Effector CD4-positive, alpha-beta T cell (primary cell): Measurements from ENCODE around the gene MCM5.
A peak's percentile ranks its signal among the peaks of the same experiment; 100 is the strongest.
"Not testable (repeated sequence)": the region's sequence is repeated elsewhere in the genome, so short reads cannot be mapped to it uniquely, and the experiment has no call there.

Experiments used
- DNase-seq: peaks from one replicate; pipeline ENCODE4 v3.0.0-alpha.2; 2020
- total RNA-seq: gene quantifications from one replicate; lab custom pipeline; 2026; lab: John Stamatoyannopoulos, UW

Gene MCM5
- 61.2 reads per million, percentile 73 among the genes with 10 or more reads in this experiment for total RNA-seq

GRCh38 chr22:35399678-35400500, at the start of gene MCM5:
TSS of gene MCM5 (plus strand) at chr22:35400140. CDS start at chr22:35400439, 299 bp downstream.
- DNase-seq: peak; percentile 97

GRCh38 chr22:35350539-35351503, 49.1 kb upstream of the MCM5 start:
- peak; percentile 78 for DNase-seq

- DNase-seq: no peak
Measured at GRCh38 chr22:35352214-35353111, 47.5 kb upstream of the MCM5 start.

- DNase-seq: no peak
Measured at GRCh38 chr22:35353318-35353717, 46.6 kb upstream of the MCM5 start.

- no peak for DNase-seq
Measured at GRCh38 chr22:35354068-35354467, 45.9 kb upstream of the MCM5 start.

GRCh38 chr22:35357883-35358621, 41.9 kb upstream of the MCM5 start:
- no peak for DNase-seq

- DNase-seq: no peak
Measured at GRCh38 chr22:35359380-35360065, 40.4 kb upstream of the MCM5 start.

GRCh38 chr22:35361001-35361558, 38.9 kb upstream of the MCM5 start:
- DNase-seq: no peak

GRCh38 chr22:35363566-35364086, 36.3 kb upstream of the MCM5 start:
- DNase-seq: no peak

- not testable (repeated sequence) for DNase-seq
Measured at GRCh38 chr22:35364230-35364629, 35.7 kb upstream of the MCM5 start.

- no peak for DNase-seq
Measured at GRCh38 chr22:35367331-35367886, 32.5 kb upstream of the MCM5 start.

GRCh38 chr22:35368386-35368785, 31.6 kb upstream of the MCM5 start:
- no peak for DNase-seq

- DNase-seq: no peak
Measured at GRCh38 chr22:35369996-35370395, 29.9 kb upstream of the MCM5 start.

- DNase-seq: no peak
Measured at GRCh38 chr22:35373781-35374180, 26.2 kb upstream of the MCM5 start.

- DNase-seq: no peak
Measured at GRCh38 chr22:35375031-35375430, 24.9 kb upstream of the MCM5 start.

GRCh38 chr22:35375526-35375925, 24.4 kb upstream of the MCM5 start:
- no peak for DNase-seq

GRCh38 chr22:35376728-35377472, 23.0 kb upstream of the MCM5 start:
- no peak for DNase-seq

- no peak for DNase-seq
Measured at GRCh38 chr22:35377735-35378134, 22.2 kb upstream of the MCM5 start.

GRCh38 chr22:35378621-35379020, 21.3 kb upstream of the MCM5 start:
- no peak for DNase-seq
